Dedifferentiated amniotic fluid mesenchymal stem cell (primary cell): ENCODE results near the gene LRRC58.
A peak's percentile ranks its signal among the peaks of the same experiment; 100 is the strongest.

ENCODE experiments used
- DNase-seq: peaks from one replicate; pipeline ENCODE4 v3.0.0-alpha.2; 2016; ENCODE audit errors: extremely low spot score

LRRC58 gene

DNA sequence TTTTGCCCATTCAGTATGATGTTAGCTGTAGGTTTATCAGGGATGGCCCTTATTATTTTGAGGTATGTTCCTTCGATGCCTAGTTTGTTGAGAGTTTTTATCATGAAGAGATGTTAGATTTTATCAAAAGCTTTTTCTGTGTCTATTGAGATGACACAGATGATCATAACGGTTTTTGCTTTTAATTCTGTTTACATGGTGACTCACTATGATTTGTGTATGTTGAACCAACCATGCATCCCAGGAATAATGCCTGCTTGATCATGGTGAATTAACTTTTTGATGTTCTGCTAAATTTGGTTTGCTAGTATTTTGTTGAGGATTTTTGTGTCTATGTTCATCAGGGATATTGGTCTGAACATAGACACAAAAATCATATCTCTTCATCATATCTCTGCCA, 72.4 kb downstream of the LRRC58 start:
- no peak for DNase-seq

DNA sequence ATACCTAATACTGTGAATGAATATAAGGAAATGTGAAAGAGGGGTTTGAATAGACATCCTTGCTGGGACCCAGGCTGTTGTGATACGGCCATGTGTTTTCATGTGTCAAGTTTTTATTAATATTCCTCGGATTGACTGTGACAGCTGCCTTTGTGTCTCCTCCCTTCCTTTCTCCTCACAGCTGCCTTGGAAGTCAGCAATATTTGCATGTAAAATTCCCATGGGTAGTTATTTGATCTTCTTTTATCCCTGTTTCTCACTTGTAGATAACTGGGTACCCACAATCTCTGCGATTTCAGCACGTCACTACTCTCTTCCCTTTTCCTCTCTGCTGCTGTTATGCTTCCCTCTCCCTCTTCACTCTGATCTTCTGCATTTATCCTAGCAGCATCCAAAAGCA, 73.5 kb downstream of the LRRC58 start:
- no peak for DNase-seq

GRCh38 chr3:120274739-120275167, 74.4 kb downstream of the LRRC58 start:
- DNase-seq, result peak; percentile 5
